Stimulated activated CD8-positive, alpha-beta memory T cell treated with anti-CD3 and anti-CD28 coated beads, Interleukin-4, amount 100 ng/mL, for 1 hour (primary cell): Measurements from ENCODE around the gene DROSHA.
"Not testable (repeated sequence)": the region's sequence is repeated elsewhere in the genome, so short reads cannot be mapped to it uniquely, and the experiment has no call there.

Source experiments
- DNase-seq, 2 donors: peaks; one replicate each; pipeline ENCODE4 v3.0.0-alpha.2; 2020; ENCODE audit warnings: low read depth in 2 of 2, low spot score in 1 of 2

DROSHA gene

DNA sequence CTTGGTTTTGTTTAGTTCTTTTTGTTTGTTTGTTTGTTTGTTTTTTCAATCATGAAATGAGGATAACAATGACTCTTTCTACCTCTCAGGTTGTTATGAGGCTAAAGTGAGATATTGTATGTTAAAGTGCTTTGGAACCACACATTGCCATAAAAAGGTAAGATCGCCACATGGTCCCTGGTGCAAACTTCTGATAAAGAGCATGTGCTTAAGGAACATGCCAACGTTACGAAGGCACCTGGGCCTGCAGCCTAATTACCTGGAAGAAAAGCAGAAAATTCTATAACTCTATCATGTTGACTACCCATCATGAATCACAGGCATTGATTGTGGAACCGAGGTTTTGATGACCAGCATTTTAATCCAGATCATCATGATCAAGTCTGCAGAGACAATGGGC lies 151.8 kb downstream of the DROSHA start:
- DNase-seq: no peak

DNA sequence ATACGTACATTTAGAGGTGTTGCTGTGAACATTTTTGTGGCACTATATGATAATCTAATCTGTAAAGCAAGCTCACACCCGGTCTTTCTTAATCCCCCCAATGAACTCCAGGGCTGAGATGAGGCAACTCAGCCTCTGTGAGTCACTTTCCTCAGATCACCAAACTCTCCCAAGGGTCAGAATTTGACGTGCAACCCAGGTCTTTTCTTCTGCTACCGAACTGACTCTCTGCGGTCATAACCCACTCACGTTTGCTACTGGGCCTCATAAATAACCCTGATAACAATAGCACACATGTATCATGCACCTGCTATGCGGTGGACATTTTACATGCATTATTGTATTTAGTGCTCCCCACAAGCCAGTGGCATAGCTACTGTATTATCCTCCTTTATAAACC lies 153.1 kb downstream of the DROSHA start:
- no peak for DNase-seq

DNA sequence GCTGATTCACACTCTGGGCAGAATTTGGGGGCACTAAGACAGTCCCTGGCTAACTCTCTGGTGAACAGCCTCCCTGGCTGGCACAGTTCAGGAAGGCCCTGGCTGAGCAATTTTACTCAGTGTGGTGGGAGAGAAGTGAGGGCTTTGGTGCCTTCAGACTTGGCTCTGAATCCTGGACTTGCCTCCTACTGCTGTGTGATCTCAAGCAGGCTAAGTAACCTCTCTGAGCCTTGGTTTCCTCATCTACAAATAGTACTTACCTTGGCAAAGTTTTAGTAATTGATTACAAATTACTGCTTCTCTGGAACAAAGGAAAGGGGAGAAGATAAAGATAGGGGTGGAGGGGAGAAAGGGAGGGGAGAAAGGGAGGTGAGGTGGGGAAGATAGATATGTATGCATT lies 153.8 kb downstream of the DROSHA start:
- no peak for DNase-seq

DNA sequence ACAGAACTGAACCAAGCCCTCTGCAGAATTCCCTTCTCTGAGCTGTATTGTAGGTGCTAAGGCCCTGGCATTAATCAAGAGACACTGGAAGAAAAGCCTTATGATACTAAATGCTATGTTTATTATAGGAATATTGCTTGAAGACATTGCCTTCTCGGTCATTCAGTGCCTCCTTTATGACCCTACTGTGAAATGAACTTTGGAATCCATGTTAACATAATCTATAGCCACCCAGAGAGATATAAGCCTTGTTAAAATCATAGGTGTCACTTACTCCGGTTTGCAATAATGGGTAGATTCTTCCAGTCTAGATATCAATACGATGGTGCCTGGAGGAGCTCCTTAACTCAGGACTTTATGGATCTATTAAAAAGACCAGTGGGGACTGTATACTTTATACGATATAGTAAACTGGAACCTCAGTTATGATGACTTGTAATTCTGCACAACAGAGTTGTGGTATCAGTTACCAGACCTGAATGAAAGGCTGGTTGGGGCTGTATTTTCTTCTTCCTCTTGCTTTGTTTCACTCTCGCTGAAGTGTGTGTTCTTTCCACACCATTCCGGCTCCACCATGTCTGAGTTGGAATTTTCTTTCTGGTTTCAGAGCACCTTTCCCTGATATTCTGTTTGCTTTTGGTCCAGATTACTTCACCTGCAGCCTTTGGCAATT lies 154.5 kb downstream of the DROSHA start:
- DNase-seq: no peak

DNA sequence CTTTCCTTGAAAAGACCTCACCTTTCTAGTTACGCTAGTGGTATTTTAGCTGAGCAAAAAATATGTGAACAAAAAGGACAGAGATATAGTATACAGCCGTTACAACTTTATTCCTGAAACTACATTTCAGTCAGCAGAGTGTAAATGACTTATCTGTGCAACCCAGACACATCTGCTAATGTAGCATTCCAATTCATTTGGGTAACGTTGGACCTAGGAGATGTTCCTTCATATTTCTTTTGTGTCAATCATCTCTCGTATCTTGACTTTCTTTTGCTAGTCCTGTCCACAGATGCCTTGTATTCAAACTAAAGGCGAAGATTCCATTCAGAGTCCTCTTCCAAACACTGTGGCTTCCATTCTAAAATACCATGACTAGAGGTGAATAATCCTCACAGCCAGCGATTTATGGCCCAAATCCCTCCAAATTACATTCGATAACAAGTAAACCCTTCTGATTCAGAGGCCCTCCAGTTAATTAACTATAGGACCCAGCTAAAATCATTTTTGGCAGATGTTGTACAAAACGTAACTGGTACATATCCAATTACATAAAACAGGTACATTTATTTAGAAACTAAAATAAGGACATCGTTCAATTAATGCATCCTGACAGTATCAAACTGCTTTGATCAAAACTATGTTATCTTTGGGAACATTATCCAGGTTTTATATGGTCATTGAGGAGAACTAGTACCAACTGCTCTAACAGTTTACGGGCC lies 155.7 kb downstream of the DROSHA start:
- DNase-seq: no peak

DNA sequence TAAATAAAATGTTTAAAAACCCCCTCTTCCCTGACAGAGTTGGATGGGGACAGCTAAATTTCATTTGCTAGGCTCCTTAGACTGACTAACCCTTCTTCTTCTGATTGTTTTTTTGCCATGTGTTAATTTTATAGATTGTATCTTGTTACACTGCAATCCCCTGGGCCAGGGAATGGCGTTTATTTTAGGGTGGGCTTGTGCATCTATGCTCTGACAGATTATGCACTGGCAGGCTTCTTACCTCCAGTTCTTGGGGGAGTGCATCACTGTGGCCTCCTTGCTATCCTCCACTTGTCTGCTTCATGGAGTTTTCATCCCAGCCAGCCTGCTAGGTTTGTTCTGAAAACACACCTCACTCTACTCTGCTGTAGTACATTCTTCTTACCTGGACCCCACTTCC lies 159.8 kb downstream of the DROSHA start:
- DNase-seq: no peak

DNA sequence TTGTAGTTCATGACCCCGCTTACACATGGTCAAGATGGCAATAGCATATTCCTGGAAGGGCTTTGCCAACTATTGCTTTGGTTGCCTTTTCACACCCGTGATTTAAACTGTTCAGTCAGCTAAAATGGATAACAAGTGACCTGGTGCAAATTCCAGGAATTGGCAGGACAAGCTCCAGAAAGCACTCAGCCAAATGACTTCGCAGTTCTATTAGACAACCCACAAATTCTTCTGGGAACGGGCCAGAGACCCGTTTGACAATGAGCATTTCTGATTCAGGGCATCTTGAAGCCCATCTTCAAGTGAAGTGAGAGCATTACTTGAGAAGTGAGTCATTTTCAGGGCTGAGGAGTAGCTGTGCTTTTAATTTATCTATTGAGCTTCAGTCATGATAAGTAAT lies 165.0 kb downstream of the DROSHA start:
- DNase-seq: no peak

DNA sequence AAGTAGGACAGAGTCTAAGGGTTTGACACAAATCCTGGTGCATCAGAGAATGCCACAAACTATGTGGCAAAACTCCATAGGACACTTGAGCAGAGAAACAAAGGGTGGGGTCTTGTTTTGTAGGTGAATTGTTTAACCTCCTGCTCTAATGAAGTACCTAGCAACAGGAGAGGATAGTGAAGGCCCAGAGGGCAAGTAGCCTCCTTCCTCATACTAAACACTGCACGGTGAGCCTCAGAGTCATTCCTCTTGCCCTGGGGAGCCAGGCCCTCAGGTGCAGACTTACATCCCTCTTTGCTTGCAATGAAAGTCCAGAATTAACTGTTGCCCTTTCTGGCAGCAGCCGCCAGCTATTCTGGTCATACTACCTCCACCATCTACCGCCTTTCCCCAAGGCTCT lies 166.1 kb downstream of the DROSHA start:
- no peak for DNase-seq

DNA sequence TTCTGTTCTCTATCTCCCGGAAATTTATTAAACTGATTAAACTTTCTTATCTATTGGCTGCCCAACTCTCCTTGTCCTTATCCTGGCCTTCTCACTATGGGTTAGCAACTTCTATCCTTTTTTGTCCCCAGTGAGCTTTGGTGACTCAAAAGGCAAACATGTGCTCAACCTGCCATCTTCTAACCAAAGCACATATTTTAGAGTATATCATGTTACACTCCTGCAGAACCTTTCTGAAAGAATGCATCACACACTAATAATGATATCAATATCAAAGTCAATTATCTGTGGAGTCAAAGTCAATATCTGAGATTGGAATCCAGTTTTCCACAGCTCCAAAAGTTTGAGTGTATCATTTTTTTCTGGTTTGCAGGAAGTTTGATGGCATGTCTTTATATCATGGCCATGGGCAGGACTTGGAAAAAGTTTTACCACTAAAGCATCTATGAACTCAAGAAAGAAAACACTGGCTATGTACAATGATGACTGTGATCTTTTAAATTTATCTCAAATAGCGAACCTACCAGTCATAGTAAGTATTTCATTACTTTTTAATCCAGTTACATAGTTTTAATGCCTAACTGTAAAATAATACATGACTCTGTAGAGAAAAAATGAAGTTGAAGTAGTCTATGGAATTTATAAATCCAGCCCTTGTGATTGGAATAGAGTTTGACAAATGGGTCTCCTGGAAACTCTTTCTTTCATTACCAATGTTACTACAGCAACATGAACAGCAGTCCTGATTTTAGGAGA lies 166.8 kb downstream of the DROSHA start:
- DNase-seq: no peak

DNA sequence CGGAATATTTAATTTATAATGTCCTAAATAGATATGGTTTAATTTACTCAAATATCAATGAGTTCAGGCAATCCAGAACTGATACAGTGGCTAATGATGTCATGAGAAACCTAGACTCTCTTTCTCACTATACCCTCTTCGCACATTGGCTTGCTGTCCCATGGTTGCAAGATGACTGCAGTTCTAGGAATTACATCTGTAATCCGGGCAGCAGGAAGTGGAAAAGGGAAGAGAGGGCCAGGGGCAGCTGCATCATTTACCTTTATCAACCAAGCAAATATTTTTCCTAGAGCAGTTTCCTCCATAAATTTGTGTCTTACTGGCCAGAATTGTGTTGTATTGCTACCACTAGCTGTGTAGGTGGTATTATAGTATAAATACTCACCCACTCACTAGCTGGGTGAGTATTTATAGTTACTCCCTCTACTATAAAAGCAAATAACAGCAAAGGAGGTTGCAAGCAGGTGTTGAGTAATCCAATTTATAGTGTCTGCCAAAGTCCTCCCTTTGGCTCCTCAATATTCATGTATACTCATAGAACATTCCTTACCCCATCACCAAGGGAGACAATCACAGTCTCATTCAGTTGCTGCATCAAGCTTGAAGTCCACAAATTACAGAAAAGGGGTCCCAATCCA lies 168.8 kb downstream of the DROSHA start:
- DNase-seq: no peak

DNA sequence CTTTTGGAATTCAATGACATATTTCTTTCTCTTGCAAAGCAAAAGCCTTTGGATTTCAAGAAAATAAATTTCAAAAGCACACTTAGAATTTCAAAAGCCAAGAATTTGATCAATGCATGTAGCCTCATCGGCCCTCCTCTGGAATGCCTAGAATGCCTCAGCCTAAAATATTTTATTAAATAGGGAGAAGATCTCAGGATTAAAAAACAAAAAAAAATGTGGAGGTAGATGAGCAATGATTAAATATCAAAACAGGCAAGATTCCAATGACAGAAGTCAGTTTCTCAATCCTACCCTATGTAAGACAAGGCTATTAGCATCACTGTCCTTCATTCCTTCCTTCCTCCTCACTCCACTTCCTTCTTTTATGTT lies 169.4 kb downstream of the DROSHA start:
- DNase-seq: no peak

DNA sequence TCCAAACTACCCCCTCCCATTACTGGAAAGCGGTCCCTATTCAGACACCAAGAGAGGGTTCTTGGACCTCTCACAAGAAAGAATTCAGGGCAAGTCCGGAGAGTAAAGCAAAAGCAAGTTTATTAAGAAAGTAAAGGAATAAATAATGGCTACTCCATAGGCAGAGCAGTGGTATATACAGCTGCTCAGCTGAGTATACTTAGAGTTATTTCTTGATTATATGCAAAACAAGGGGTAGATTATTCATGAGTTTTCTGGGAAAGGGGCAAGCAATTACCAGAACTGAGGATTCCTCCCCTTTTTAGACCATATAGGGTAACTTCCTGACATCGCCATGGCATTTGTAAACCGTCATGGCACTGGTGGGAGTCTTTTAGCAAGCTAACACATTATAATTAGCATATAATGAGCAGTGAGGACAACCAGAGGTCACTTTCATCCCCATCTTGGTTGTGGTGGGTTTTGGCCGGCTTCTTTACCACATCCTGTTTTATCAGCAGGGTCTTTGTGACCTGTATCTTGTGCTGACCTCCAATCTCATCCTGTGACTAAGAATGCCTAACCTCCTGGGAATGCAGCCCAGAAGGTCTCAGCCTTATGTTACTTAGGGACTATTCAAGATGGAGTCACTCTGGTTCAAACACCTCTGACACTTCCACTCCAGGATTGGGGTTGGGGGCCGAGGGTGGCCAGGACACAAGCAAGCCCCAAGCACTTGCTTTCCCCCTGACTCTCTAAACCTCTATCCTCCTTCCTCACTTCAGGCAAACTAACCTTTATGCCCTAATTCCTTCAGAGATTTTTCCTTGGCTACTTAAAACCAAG lies 170.0 kb downstream of the DROSHA start:
- DNase-seq: not testable (repeated sequence)

DNA sequence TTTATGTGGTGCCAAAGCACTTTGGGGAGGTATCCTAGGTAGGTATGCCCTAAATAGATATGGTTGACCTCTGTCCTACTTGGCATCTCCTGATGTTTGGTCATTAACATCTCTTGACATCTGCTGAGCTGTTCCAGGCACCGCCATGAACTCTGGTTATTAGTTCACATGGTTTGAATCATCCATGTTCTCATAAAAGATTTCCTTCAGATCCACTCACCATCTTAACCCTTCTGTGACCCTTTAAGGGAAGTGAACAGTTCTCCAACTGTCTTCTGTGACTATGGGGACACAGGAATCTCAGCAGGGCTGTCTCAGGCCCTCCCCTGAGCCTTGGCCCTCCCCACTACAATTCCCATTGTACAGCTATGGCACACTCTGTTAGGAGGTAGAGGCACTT lies 170.7 kb downstream of the DROSHA start:
- no peak for DNase-seq

DNA sequence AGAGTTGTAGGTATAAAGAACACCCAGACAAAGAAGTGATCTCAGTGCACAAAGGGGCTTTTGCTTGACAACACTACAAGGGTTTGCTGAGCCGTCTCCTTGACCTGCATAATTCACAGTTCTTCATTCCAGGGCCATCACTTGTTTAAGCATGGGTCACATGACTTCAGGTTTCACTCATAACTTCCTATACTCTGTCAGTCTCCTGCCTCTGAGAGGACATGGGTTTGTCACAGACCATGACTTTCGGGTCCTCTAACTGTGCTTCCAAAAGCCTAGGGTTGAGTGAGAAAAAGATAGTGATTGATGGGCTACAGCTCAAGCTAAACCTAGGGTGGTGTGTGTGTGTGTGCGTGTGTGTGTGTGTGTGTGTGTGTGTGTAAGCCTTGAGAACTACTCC lies 172.1 kb downstream of the DROSHA start:
- DNase-seq: no peak

DNA sequence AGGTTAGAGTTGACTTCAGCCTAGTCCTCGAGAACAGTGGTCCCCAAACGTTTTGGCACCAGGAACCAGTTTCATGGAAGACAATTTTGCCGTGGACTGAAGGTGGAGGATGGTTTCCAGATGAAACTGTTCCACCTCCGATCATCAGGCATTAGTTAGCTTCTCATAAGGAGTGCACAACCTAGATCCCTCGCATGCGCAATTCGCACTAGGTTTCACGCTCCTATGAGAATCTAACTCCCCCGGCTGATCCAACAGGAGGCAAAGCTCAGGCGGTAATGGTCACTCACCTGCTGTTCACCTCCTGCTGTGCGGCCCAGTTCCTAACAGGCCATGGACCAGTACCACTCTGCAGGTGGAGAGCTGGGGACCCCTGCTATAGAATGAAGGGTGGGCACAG lies 174.9 kb downstream of the DROSHA start:
- no peak for DNase-seq

DNA sequence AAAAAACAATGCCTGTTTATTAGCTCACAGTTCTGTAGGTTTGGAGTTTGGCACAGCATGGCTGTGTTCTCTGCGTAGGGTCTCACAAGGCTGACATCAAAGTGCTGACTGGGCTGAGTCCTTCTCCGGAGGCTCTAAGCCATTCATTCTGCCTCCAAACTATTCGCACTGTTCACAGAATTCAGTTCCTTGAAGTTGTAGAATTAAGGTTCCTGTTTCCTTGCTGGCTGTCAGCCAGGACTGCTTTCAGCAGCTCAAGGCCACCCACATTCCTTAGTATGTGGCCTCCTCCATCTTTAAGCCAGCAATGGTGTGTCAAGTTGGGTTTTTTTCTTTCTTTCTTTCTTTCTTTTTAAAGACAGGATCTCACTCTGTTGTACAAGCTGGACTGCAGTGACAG lies 176.6 kb downstream of the DROSHA start:
- DNase-seq: no peak
